GM23338 (cell line): ENCODE measurements around the gene MLC1. TPM values are rescaled to one million over a fixed set of nuclear protein-coding genes. Genes with fewer than 3 reads are reported as not detected.

Experiments used
- ATAC-seq: fragments of 200-7000 bp; cut with Tn5 transposase; 3 replicates; pipeline ENCODE4 v1.9.1; 2020
- DNase-seq: peaks from one replicate; pipeline ENCODE4 v3.0.0-alpha.2; 2015; ENCODE audit warnings: low spot score
- H2AFZ ChIP-seq: fragments of 200-600 bp; sonication (generic); 2 replicates; pipeline ENCODE4 v1.8.0; 2016; ENCODE audit warnings: antibody characterized with exemption, mild to moderate bottlenecking, moderate library complexity
- H3F3A ChIP-seq: fragments of 200-600 bp; sonication (generic); replicated peaks from 2 replicates; pipeline ENCODE4 v1.8.0; 2017; ENCODE audit warnings: antibody characterized with exemption, mixed run types, low read depth
- H3K27ac ChIP-seq: fragments of 200-600 bp; sonication (generic); 2 replicates; pipeline ENCODE4 v1.6.1; 2016; ENCODE audit warnings: low read depth
- H3K27me3 ChIP-seq: fragments of 200-600 bp; sonication (generic); 2 replicates; pipeline ENCODE4 v1.8.0; 2016; ENCODE audit warnings: mild to moderate bottlenecking, mixed run types, moderate library complexity; ENCODE audit not compliant: insufficient read depth
- H3K36me3 ChIP-seq: fragments of 200-600 bp; sonication (generic); 2 replicates; pipeline ENCODE4 v1.8.0; 2016; ENCODE audit warnings: mild to moderate bottlenecking; ENCODE audit not compliant: insufficient read depth
- H3K4me1 ChIP-seq: fragments of 200-600 bp; sonication (generic); 2 replicates; pipeline ENCODE4 v1.8.0; 2016; ENCODE audit warnings: mild to moderate bottlenecking, moderate library complexity; ENCODE audit not compliant: insufficient read depth
- H3K4me2 ChIP-seq: fragments of 200-600 bp; sonication (generic); 2 replicates; pipeline ENCODE4 v1.7.1; 2017; ENCODE audit warnings: mixed run types
- H3K4me3 ChIP-seq: fragments of 200-600 bp; sonication (generic); 2 replicates; pipeline ENCODE4 v1.6.1; 2016; ENCODE audit warnings: mixed run types
- H3K79me2 ChIP-seq: fragments of 200-600 bp; sonication (generic); replicated peaks from 2 replicates; pipeline ENCODE4 v1.8.0; 2017; ENCODE audit warnings: mild to moderate bottlenecking; ENCODE audit not compliant: insufficient read depth
- H3K9me2 ChIP-seq: fragments of 200-600 bp; sonication (generic); 2 replicates; pipeline ENCODE4 v1.8.0; 2017; ENCODE audit not compliant: insufficient read depth
- H4K20me1 ChIP-seq: fragments of 200-600 bp; sonication (generic); replicated peaks from 2 replicates; pipeline ENCODE4 v1.8.0; 2017; ENCODE audit warnings: mild to moderate bottlenecking; ENCODE audit not compliant: insufficient read depth
- H3K27ac Mint-ChIP-seq: 2 replicates; pipeline ENCODE4 v1.8.0; 2020; ENCODE audit warnings: inconsistent platforms, mild to moderate bottlenecking, moderate library complexity, mixed read lengths
- H3K27me3 Mint-ChIP-seq: 3 replicates; pipeline ENCODE4 v1.8.0; 2022; ENCODE audit warnings: low read depth, mild to moderate bottlenecking, moderate library complexity, mixed read lengths, inconsistent platforms; ENCODE audit not compliant: insufficient read depth, poor library complexity
- H3K36me3 Mint-ChIP-seq: 3 replicates; pipeline ENCODE4 v1.8.0; 2021; ENCODE audit warnings: low read depth, mild to moderate bottlenecking, inconsistent platforms, moderate library complexity, mixed read lengths
- H3K4me1 Mint-ChIP-seq: 3 replicates; pipeline ENCODE4 v1.8.0; 2020; ENCODE audit warnings: mild to moderate bottlenecking, inconsistent platforms, mixed read lengths
- H3K4me3 Mint-ChIP-seq: 3 replicates; pipeline ENCODE4 v1.8.0; 2021; ENCODE audit warnings: moderate library complexity, mild to moderate bottlenecking, inconsistent platforms, mixed read lengths
- H3K9me3 Mint-ChIP-seq: 3 replicates; pipeline ENCODE4 v1.8.0; 2020; ENCODE audit warnings: moderate library complexity, mild to moderate bottlenecking, inconsistent platforms, mixed read lengths
- CREB1 ChIP-seq: fragments of 250-450 bp; sonication (Bioruptor Pico); IDR thresholded peaks from 2 replicates; pipeline ENCODE4 v1.5.0; 2020; ENCODE audit warnings: low read depth, mild to moderate bottlenecking, moderate library complexity
- CTCF ChIP-seq, 2 experiments: fragments of 200-600 bp in 1 of 2; sonication (generic) in 1 of 2; conservative IDR thresholded peaks; 2 replicates each; pipeline versions ENCODE4 v1.5.1 to v1.6.1; 2016 to 2017; ENCODE audit warnings: antibody characterized with exemption in 2 of 2, low read depth in 2 of 2, mild to moderate bottlenecking in 2 of 2, moderate library complexity in 1 of 2
- ETS1 ChIP-seq: IDR thresholded peaks from 2 replicates; pipeline ENCODE4 v1.6.1; 2016; ENCODE audit warnings: antibody characterized with exemption
- EZH2 ChIP-seq: fragments of 200-600 bp; sonication (generic); IDR thresholded peaks from one replicate; pipeline ENCODE4 v1.8.0; 2017; ENCODE audit warnings: antibody characterized with exemption, mild to moderate bottlenecking, low read depth; ENCODE audit not compliant: unreplicated experiment
- EZH2phosphoT487 ChIP-seq: fragments of 200-600 bp; sonication (generic); IDR thresholded peaks from one replicate; pipeline ENCODE4 v1.8.1; 2018; ENCODE audit warnings: antibody characterized with exemption; ENCODE audit not compliant: unreplicated experiment
- JUNB ChIP-seq: IDR thresholded peaks from one replicate; pipeline ENCODE4 v1.6.1; 2016; ENCODE audit warnings: antibody characterized with exemption; ENCODE audit not compliant: unreplicated experiment
- NANOG ChIP-seq: IDR thresholded peaks from 2 replicates; pipeline ENCODE4 v1.6.1; 2016; ENCODE audit warnings: antibody characterized with exemption, borderline replicate concordance
- POLR2AphosphoS5 ChIP-seq: IDR thresholded peaks from 2 replicates; pipeline ENCODE4 v1.6.1; 2016; ENCODE audit warnings: antibody characterized with exemption, low read depth
- REST ChIP-seq: IDR thresholded peaks from one replicate; pipeline ENCODE4 v1.6.1; 2018; ENCODE audit warnings: antibody characterized with exemption; ENCODE audit not compliant: unreplicated experiment
- STAT1 ChIP-seq: IDR thresholded peaks from one replicate; pipeline ENCODE4 v1.6.1; 2016; ENCODE audit warnings: antibody characterized with exemption; ENCODE audit not compliant: unreplicated experiment
- ZNF114 ChIP-seq: fragments of 250-450 bp; sonication (Bioruptor Pico); IDR thresholded peaks from 2 replicates; pipeline ENCODE4 v1.5.0; 2020; ENCODE audit warnings: mild to moderate bottlenecking, moderate library complexity
- ZNF331 ChIP-seq: fragments of 250-450 bp; sonication (Bioruptor Pico); IDR thresholded peaks from 2 replicates; pipeline ENCODE4 v1.5.0; 2020; ENCODE audit warnings: low read depth, mild to moderate bottlenecking, moderate library complexity
- polyA plus RNA-seq: library from polyadenylated mRNA; unstranded; fragments of >200 nt; fragmentation: Nextera tagmentation; extraction: Ambion mirVana; gene quantifications from 2 replicates; pipeline ENCODE4 v1.2.1, GENCODE V29; 2016
- total RNA-seq: library from RNA; depleted of rRNA; stranded (reverse); fragments of >200 nt; shearing (Covaris generic); gene quantifications from 2 replicates; pipeline ENCODE4 v1.2.3, GENCODE V29; 2014
- TF ChIP-seq, protein P1 (sequence below): fragments of 250-450 bp; sonication (Bioruptor Pico); IDR thresholded peaks from 2 replicates; pipeline ENCODE4 v1.5.0; 2020; ENCODE audit warnings: mild to moderate bottlenecking, moderate library complexity

Gene MLC1
- total and polyA plus RNA-seq, 2 experiments from 2014 or later: not detected

DNA sequence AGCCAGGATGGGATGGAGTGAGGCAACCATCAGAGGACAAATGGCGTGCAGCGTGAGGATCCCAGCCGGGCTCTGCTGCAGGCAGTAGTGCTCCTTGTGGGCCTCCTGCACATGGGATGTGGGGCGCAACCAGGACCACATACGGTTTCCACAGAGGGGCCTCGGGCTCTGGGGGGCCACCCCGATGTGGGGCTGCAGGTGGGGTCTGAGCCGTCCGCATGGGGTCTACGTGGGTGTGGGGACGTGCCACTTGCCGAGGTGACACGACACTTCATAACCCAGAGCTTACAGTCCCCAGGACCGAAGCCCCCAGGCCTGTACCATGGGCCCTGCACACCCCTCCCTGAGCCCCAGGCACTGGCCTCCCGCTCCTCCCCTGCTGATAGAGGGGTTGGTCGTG is 37.9 kb downstream of the MLC1 start:
- Mint-ChIP-seq H3K27ac (no peak overlapping the region), H3K36me3 (no peaks in the 10 kb centered on the region), H3K27me3 (peaks cover 10% of the 10 kb centered on the region), H3K9me3 (no peaks in the 10 kb centered on the region), H3K4me3 (no peak overlapping the region), H3K4me1 (no peaks in the 10 kb centered on the region)
- TF ChIP-seq CTCF (conservative IDR thresholded peaks at IDR 0.05; ENCODE audit: low read depth in 2 of 2) (no peak), ETS1 (no peak), POLR2AphosphoS5 (no peak), ZNF331 (CRISPR knock-in tag) (no peak), CREB1 (CRISPR knock-in tag) (no peak), NANOG (no peak), ZNF114 (CRISPR knock-in tag) (no peak), STAT1 (no peak), REST (no peak), EZH2 (no peak), EZH2phosphoT487 (no peak), JUNB (no peak)
- TF ChIP-seq, protein P1, sequence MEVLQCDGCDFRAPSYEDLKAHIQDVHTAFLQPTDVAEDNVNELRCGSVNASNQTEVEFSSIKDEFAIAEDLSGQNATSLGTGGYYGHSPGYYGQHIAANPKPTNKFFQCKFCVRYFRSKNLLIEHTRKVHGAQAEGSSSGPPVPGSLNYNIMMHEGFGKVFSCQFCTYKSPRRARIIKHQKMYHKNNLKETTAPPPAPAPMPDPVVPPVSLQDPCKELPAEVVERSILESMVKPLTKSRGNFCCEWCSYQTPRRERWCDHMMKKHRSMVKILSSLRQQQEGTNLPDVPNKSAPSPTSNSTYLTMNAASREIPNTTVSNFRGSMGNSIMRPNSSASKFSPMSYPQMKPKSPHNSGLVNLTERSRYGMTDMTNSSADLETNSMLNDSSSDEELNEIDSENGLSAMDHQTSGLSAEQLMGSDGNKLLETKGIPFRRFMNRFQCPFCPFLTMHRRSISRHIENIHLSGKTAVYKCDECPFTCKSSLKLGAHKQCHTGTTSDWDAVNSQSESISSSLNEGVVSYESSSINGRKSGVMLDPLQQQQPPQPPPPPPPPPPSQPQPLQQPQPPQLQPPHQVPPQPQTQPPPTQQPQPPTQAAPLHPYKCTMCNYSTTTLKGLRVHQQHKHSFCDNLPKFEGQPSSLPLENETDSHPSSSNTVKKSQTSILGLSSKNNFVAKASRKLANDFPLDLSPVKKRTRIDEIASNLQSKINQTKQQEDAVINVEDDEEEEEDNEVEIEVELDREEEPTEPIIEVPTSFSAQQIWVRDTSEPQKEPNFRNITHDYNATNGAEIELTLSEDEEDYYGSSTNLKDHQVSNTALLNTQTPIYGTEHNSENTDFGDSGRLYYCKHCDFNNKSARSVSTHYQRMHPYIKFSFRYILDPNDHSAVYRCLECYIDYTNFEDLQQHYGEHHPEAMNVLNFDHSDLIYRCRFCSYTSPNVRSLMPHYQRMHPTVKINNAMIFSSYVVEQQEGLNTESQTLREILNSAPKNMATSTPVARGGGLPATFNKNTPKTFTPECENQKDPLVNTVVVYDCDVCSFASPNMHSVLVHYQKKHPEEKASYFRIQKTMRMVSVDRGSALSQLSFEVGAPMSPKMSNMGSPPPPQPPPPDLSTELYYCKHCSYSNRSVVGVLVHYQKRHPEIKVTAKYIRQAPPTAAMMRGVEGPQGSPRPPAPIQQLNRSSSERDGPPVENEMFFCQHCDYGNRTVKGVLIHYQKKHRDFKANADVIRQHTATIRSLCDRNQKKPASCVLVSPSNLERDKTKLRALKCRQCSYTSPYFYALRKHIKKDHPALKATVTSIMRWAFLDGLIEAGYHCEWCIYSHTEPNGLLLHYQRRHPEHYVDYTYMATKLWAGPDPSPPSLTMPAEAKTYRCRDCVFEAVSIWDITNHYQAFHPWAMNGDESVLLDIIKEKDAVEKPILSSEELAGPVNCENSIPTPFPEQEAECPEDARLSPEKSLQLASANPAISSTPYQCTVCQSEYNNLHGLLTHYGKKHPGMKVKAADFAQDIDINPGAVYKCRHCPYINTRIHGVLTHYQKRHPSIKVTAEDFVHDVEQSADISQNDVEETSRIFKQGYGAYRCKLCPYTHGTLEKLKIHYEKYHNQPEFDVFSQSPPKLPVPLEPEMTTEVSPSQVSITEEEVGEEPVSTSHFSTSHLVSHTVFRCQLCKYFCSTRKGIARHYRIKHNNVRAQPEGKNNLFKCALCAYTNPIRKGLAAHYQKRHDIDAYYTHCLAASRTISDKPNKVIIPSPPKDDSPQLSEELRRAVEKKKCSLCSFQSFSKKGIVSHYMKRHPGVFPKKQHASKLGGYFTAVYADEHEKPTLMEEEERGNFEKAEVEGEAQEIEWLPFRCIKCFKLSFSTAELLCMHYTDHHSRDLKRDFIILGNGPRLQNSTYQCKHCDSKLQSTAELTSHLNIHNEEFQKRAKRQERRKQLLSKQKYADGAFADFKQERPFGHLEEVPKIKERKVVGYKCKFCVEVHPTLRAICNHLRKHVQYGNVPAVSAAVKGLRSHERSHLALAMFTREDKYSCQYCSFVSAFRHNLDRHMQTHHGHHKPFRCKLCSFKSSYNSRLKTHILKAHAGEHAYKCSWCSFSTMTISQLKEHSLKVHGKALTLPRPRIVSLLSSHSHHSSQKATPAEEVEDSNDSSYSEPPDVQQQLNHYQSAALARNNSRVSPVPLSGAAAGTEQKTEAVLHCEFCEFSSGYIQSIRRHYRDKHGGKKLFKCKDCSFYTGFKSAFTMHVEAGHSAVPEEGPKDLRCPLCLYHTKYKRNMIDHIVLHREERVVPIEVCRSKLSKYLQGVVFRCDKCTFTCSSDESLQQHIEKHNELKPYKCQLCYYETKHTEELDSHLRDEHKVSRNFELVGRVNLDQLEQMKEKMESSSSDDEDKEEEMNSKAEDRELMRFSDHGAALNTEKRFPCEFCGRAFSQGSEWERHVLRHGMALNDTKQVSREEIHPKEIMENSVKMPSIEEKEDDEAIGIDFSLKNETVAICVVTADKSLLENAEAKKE (CRISPR knock-in tag): no peak
- no peaks in the 10 kb centered on the region for H3K4me1 ChIP-seq
- H3K4me3 ChIP-seq: no peak overlapping the region
- ATAC-seq: no peak
- no peaks in the 10 kb centered on the region for H3K27me3 ChIP-seq
- no peaks in the 10 kb centered on the region for H3K9me2 ChIP-seq
- H3K36me3 ChIP-seq: no peaks in the 10 kb centered on the region
- H3K79me2 ChIP-seq: no peaks in the 10 kb centered on the region
- no peaks in the 10 kb centered on the region for H3F3A ChIP-seq
- no peak overlapping the region for H3K4me2 ChIP-seq
- no peak overlapping the region for H2AFZ ChIP-seq
- no peak for DNase-seq
- no peak overlapping the region for H3K27ac ChIP-seq
- H4K20me1 ChIP-seq: no peaks in the 10 kb centered on the region
